ENCODE results near the gene TOR1A.

DNA sequence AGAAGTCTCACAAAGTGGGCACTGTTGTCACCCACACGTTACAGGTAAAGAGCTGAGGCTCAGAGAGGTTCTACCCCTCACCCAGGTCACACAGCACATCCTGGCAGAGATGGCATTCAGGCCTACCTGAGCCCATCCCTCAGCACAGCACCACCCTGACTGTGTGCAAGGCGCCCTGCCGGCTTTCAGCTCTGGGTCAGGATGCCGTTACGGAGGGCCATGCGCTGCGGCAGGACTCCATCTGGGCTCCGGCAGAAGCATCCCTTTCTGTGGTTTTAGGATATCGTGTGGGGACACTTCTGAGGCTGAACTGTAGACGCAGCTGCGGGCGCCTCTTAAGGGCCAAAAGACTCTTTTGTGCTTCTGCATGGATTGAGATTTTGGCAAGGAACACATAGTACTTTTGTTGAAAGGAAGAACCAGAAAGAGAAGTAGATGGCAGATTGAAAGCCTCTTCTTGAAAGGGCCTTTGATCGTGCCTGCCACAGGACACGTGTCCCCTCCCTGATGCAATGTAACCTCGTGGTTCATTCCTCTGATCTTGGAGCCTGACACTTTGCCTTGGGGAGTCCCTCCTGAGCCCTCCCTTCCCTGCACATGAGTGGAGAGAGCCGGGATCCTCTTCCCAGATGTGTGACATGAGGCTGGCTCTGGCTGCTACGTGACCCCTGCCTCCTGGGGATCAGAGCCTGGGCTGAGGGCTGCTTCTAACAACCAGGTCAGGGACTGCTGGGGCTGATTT is 42.6 kb upstream of the TOR1A start:
- TF ChIP-seq, protein P1, sequence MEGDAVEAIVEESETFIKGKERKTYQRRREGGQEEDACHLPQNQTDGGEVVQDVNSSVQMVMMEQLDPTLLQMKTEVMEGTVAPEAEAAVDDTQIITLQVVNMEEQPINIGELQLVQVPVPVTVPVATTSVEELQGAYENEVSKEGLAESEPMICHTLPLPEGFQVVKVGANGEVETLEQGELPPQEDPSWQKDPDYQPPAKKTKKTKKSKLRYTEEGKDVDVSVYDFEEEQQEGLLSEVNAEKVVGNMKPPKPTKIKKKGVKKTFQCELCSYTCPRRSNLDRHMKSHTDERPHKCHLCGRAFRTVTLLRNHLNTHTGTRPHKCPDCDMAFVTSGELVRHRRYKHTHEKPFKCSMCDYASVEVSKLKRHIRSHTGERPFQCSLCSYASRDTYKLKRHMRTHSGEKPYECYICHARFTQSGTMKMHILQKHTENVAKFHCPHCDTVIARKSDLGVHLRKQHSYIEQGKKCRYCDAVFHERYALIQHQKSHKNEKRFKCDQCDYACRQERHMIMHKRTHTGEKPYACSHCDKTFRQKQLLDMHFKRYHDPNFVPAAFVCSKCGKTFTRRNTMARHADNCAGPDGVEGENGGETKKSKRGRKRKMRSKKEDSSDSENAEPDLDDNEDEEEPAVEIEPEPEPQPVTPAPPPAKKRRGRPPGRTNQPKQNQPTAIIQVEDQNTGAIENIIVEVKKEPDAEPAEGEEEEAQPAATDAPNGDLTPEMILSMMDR (IDR thresholded peaks at IDR 0.05): no peak
- no peak for TF ChIP-seq POLR2A (IDR thresholded peaks at IDR 0.05)

Measured in adrenal gland (tissue), 5 donors.